Ovary (tissue), 3 donors: ENCODE results near the gene PIH1D1.

Experiments used
- EP300 ChIP-seq: sonication (generic); formaldehyde crosslinking; IDR thresholded peaks from one replicate; pipeline ENCODE4 v1.6.1; 2017; ENCODE audit warnings: antibody characterized with exemption
- POLR2A ChIP-seq: fragments of 450-650 bp; IDR thresholded peaks from one replicate; pipeline ENCODE4 v1.6.1; 2017; ENCODE audit warnings: antibody characterized with exemption, mild to moderate bottlenecking, moderate library complexity
- TF ChIP-seq, protein P1 (sequence below), 3 donors: fragments of 450-650 bp in 2 of 3; fragments of 200-600 bp in 1 of 3; IDR thresholded peaks; one replicate each; pipeline versions ENCODE4 v1.5.1 to v1.8.0; 2016 to 2022; ENCODE audit warnings: antibody characterized with exemption in 3 of 3, mild to moderate bottlenecking in 1 of 3
- donor health status: DM: no; HTN: no; CAD: no.

DNA sequence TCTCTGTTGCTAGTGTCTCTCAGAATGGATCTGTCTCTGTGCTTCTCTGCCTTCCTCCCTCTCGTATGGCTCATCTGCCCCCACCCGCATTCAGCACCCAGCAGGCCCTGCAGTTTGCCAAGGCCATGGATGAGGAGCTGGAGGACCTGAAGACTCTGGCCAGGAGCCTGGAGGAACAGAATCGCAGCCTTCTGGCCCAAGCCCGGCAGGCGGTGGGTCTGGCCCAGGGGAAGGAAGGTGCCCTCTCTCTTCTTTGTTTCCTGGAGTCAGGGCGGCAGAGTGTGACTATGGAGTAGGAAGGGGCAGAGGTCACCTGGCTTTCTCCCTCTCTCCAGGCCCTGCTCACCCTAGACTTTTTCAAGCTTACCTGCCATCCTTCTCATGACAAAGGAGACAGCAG lies 52.7 kb downstream of the PIH1D1 start:
- TF ChIP-seq, protein P1, sequence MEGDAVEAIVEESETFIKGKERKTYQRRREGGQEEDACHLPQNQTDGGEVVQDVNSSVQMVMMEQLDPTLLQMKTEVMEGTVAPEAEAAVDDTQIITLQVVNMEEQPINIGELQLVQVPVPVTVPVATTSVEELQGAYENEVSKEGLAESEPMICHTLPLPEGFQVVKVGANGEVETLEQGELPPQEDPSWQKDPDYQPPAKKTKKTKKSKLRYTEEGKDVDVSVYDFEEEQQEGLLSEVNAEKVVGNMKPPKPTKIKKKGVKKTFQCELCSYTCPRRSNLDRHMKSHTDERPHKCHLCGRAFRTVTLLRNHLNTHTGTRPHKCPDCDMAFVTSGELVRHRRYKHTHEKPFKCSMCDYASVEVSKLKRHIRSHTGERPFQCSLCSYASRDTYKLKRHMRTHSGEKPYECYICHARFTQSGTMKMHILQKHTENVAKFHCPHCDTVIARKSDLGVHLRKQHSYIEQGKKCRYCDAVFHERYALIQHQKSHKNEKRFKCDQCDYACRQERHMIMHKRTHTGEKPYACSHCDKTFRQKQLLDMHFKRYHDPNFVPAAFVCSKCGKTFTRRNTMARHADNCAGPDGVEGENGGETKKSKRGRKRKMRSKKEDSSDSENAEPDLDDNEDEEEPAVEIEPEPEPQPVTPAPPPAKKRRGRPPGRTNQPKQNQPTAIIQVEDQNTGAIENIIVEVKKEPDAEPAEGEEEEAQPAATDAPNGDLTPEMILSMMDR (IDR thresholded peaks at IDR 0.05) = no peak
- TF ChIP-seq POLR2A (no peak), EP300 (no peak)
